K562 (cell line): ENCODE results near the gene B3GAT1.

ENCODE experiments used
- E2F1 ChIP-seq: sonication (generic); formaldehyde crosslinking; IDR thresholded peaks from 2 replicates; pipeline ENCODE4 v1.8.1; 2023; ENCODE audit warnings: mild to moderate bottlenecking, missing genetic modification reagents, moderate library complexity
- RAD21 ChIP-seq, 2 experiments: fragments of 250-450 bp in 1 of 2; fragments of 450-650 bp in 1 of 2; sonication (Bioruptor Pico) in 1 of 2; formaldehyde crosslinking in 1 of 2; IDR thresholded peaks in 1 of 2; conservative IDR thresholded peaks in 1 of 2; 2 replicates each; pipeline versions ENCODE4 v1.4.0 to v1.8.0; 2020 to 2022; ENCODE audit warnings: mild to moderate bottlenecking in 2 of 2, moderate library complexity in 1 of 2
- TF ChIP-seq, protein P1 (sequence below): sonication (generic); formaldehyde crosslinking; IDR thresholded peaks from 2 replicates; pipeline ENCODE4 v1.8.0; 2023; ENCODE audit warnings: mild to moderate bottlenecking, missing genetic modification reagents

DNA sequence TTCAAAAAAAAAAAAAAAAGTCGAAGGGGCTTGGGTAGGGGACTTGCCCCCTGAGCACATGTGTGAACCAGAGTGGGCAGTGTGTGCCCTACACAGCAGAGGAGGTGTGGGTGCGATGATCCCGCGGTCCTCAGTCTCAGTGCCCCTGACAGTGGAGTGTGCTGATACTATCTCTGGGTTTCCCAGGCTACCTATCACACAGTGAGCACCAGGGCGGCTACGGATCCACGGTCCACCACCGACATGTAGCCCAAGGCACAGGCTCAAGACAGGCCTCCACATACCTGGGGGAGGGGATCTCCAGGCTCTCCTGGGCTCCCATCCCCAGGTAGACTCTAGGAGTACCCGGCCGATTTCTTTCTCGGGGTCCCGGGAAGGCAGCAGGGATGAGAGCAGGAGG is 9.1 kb downstream of the B3GAT1 start:
- TF ChIP-seq, protein P1, sequence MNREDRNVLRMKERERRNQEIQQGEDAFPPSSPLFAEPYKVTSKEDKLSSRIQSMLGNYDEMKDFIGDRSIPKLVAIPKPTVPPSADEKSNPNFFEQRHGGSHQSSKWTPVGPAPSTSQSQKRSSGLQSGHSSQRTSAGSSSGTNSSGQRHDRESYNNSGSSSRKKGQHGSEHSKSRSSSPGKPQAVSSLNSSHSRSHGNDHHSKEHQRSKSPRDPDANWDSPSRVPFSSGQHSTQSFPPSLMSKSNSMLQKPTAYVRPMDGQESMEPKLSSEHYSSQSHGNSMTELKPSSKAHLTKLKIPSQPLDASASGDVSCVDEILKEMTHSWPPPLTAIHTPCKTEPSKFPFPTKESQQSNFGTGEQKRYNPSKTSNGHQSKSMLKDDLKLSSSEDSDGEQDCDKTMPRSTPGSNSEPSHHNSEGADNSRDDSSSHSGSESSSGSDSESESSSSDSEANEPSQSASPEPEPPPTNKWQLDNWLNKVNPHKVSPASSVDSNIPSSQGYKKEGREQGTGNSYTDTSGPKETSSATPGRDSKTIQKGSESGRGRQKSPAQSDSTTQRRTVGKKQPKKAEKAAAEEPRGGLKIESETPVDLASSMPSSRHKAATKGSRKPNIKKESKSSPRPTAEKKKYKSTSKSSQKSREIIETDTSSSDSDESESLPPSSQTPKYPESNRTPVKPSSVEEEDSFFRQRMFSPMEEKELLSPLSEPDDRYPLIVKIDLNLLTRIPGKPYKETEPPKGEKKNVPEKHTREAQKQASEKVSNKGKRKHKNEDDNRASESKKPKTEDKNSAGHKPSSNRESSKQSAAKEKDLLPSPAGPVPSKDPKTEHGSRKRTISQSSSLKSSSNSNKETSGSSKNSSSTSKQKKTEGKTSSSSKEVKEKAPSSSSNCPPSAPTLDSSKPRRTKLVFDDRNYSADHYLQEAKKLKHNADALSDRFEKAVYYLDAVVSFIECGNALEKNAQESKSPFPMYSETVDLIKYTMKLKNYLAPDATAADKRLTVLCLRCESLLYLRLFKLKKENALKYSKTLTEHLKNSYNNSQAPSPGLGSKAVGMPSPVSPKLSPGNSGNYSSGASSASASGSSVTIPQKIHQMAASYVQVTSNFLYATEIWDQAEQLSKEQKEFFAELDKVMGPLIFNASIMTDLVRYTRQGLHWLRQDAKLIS (CRISPR knock-in tag), result no peak
- TF ChIP-seq RAD21 (CRISPR knock-in tag; conservative IDR thresholded peaks at IDR 0.05 in 1 of 2, IDR thresholded peaks at IDR 0.05 in 1 of 2) (no peak), E2F1 (CRISPR knock-in tag) (no peak)
